Activated naive CD4-positive, alpha-beta T cell treated with Interleukin-2 at 50 U/mL for 16 hours (primary cell): ENCODE data around the gene AMPD3.

ENCODE experiments used
- DNase-seq: peaks from one replicate; pipeline ENCODE4 v3.0.0-alpha.2; 2020

Gene AMPD3

GRCh38 chr11:10506008-10506370 lies 50.9 kb downstream of the AMPD3 start:
- no peak for DNase-seq

GRCh38 chr11:10511181-10511621 lies 56.1 kb downstream of the AMPD3 start:
- DNase-seq: no peak

DNA sequence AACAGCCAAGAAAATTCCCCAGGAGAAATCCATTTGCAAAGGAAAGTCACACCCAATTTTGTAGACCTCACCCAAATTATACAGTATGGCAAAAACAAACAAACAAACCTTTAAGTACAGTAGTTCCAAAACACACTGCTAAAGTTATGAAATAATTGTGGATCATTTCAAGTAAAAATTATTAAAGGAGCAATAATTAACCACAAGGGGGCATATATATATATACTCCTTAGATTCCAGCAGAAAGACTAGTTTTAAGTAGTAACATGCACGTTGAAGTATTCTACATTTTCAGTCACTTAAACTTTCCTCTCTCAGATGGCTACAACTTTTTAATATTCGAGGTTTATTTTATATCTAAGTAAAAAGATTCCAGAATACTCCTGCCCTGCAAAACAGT lies 59.1 kb downstream of the AMPD3 start:
- no peak for DNase-seq

GRCh38 chr11:10514709-10515108 lies 59.6 kb downstream of the AMPD3 start:
- DNase-seq: no peak

- DNase-seq: no peak
These were observed 60.4 kb downstream of the AMPD3 start for GRCh38 chr11:10515418-10515817.

- DNase-seq: no peak
These were observed 63.1 kb downstream of the AMPD3 start for GRCh38 chr11:10518123-10518522.

DNA sequence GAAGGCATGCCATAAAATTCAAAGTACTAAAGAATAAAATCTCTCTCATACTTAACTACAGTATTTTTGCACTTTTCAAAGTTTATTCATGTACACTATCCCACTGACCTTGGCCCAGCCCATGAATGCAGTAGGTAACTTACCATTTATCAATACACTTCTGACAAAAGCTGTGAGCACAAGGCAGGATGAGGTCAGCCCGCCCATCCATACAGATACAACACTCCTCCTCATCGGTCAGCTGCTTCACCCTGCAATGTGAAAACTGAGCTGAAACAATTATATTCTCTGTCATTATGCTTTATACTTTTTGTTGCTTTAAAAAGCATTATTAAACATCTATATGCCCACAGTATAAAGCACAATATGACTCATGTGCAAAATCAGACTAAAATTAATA lies 63.8 kb downstream of the AMPD3 start:
- no peak for DNase-seq

DNA sequence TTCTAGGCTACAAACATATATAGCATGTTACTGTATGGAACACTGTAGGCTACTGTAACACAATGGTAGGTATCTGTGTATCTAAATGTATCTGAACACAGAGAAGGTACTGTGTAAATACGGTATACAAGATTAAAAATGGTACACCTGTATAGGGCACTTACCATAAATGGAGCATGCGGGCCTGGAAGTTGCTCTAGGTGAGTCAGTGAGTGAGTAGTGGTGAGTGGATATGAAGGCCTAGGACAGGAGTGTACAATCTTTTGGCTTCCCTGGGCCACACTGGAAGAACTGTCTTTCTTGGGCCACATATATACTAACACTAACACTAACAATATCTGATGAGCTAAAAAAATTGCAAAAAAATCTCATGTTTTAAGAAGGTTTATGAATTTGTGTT lies 64.6 kb downstream of the AMPD3 start:
- no peak for DNase-seq

- DNase-seq: no peak
These were observed 65.5 kb downstream of the AMPD3 start for GRCh38 chr11:10520562-10520961.

- no peak for DNase-seq
These were observed 67.2 kb downstream of the AMPD3 start for GRCh38 chr11:10522276-10522675.

- no peak for DNase-seq
These were observed 67.9 kb downstream of the AMPD3 start for GRCh38 chr11:10522921-10523320.

GRCh38 chr11:10524471-10524870 lies 69.4 kb downstream of the AMPD3 start:
- DNase-seq: no peak

DNA sequence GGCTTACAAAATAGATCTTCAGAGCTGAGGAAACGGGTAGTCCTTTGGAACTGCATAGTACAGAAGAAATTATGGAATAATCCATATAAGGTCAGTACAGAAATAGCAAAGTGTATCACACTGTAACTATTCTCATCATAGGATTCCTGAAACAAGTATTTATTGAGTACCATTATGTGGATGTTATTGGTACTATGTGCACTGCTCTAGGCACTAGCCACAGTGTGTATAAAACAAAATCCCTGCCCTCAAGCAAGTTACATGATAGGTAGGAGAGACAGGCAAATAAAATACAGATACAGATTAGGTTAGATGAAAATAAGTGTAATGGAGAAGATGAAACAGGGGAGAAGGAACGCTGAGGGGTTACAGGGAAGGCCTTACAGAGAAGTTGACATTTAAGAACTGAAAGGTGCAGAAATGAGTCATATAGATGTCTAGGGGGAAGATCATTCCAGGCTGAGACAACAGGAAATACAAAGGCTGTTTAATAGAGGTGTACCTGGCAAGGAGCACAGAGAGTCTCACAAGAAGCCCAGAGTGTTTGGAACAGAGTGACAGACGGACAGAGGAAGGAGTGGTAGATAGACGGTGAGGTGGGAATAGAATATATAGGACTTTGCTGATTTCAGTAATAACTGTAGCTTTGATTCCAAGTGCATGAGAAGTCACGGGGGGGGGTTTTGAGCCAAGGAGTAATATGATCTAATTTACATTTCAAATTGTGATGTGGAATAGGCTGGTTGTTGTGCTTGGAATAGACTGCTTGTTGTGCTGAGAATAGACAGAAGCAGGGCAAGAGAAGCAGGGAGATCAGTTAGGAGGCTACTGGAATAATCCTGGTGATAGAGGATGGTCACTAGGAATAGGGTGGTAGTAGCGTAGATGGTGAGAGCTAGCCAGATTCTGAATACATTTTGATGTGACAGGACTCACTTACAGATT lies 72.2 kb downstream of the AMPD3 start:
- no peak for DNase-seq

DNA sequence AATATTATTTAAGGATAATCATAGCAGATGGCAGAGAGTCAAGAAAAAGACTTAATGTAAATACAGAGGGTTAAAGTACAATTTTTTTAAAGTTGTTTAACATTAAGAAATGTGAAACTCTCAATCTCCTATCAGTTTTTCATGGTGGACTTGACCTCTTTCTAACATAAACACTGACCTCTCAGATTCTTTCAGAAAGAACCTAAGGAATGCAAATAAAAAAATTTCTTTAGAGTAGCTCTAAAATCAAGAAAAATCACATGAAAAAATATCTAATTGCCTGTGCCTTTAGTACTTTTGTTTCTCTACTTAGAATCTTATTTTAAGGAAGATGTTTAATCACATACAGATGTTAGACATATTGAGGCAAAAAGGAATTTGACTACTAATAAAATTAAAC lies 73.1 kb downstream of the AMPD3 start:
- DNase-seq: no peak

DNA sequence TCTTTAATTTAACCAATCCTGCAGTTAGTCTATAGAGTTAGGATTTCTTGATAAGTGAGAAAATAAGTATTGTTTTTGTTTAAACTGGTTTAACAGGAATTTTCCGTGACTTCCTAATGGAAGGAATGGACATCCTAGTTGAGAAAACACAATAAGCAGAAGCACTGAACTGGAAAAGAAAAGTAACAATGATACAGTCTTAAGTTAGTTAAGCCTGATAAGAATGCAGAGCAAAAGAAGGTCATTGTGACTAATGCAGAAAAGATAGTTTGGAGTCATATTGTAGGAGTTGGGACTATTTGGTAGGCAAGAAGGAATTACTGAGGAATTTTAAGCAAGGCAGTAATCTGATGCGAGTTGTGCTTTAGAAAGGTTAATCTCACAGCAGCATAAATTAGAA lies 74.2 kb downstream of the AMPD3 start:
- DNase-seq: no peak

GRCh38 chr11:10532526-10532925 lies 77.5 kb downstream of the AMPD3 start:
- no peak for DNase-seq

DNA sequence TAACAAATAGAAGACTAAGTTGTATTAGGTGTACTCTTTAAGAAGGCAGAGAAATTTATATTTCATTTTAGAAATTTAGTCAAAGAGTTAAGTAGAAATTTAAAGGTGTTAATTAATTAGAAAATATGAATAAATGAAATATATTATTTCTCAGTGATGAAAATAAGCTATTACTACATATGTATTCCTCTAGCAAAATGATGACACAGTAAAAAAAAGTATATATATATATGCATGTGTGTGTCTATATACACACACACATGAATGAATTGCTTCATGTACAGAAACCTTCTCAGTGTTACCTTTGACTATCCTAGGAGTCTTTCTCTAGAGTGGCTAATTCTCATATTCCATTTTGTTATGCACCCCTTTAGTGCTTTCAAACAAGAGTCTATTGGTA lies 78.3 kb downstream of the AMPD3 start:
- no peak for DNase-seq

DNA sequence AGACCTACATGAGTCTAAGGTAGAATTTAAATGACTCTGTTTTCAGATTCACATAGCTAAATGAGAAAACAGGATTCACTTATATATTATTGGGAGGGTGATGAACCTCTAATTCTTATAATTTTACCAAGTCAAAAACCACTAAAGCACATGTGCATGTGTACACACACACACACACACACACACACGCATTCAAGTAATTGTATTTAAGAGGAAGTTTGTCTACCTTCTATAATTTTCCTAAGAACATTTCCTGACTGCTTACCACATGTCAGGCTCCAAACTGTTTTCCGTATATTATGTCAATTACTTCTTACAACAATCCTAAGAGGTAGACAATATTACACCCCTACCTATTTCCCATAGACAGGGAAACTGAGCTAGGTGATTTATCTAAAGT lies 79.3 kb downstream of the AMPD3 start:
- DNase-seq: no peak

GRCh38 chr11:10537600-10537999 lies 82.5 kb downstream of the AMPD3 start:
- no peak for DNase-seq

DNA sequence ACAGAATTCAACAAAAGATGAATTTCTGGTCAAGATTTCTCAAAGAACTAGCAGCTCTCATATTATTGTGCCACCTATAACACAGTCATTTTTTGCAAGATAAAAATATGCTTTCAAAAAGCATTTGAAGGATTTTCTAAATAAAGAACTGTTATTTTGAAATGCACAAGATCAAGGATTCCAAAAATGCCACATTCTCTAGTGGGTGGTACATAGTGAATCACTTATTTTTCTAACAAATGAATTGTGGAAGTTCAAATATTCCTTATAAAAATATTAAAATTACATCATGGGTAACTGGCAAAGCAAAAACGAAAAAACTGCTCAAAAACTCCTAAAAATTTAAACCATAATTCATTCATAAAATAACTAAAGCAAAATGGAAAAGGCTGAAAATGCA lies 83.9 kb downstream of the AMPD3 start:
- no peak for DNase-seq

DNA sequence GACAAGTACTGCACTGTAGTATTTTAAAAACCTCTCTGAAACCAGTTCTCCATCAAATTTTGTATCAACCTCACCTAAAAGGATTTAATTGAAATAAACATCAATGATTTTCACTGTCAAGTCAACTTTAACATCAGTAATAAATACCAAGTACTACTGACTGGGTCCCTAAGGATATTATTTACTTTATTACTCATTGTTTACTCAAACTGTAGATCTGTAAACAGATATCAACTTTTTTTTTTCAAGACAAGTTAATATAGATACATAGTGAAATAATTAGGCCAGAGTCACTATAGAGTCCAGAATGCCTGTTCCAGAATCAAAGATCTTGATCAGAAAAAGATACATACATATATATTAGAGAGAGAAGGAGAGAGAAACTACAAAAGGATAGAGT lies 84.3 kb downstream of the AMPD3 start:
- no peak for DNase-seq

DNA sequence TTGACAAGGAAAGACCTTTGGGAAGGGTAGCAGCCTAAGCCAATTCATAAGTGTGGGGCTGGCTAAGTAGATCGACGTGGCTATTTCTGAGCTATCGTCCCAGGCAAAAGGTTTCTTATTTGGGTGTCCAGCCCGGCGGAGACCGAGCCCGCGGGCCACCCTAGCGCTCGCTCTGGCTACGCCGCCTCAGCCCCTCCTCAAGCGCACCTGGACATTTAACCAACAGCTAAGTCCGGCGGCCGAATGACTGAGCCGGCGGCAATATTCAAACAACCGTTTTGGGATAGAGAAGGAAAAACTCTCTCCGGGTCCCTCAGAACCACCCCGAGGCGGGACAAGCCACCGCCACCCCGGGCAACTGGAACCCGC lies 85.5 kb downstream of the AMPD3 start:
- no peak for DNase-seq

- DNase-seq: peak; percentile 96
These were observed 86.0 kb downstream of the AMPD3 start, which contains the start of gene RNF141 for GRCh38 chr11:10540915-10541560. Gene RNF141 (minus strand): TSS chr11:10541187. CDS start chr11:10534158, 7,029 bp downstream.

GRCh38 chr11:10541561-10541930 lies 86.5 kb downstream of the AMPD3 start:
- no peak for DNase-seq

DNA sequence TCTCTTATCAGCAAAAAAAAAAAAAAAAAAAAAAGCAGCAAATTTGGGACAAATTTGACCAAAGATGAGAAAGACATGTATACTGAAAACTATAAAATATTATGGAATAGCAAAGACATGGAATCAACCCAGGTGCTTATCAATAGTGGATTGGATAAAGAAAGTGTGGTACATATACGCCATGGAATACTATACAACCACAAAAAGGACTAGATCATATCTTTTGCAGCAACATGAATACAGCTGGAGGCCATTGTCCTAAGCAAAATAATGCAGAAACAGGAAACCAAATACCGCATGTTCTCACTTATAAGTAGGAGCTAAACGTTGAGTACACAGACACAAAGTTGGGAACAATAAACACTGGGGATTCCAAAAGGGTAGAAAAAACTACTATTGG lies 87.7 kb downstream of the AMPD3 start:
- DNase-seq: no peak
